ENCODE measurements around the gene CDCA3. TPM values are rescaled to one million over a fixed set of nuclear protein-coding genes. Genes with fewer than 3 reads are reported as not detected.

The CDCA3 gene
- total and polyA plus RNA-seq, 2 of the 13 experiments (the other 11 are each of a cell fraction or from before 2014, with no cell fraction given): 32.7 to 56.5 TPM

- Histone ChIP-seq H3K79me2 (ENCODE audit: insufficient read depth, low read length) (no peaks in the 10 kb centered on the region), H3K4me2 (ENCODE audit: low read depth, low read length) (no peak within 1 kb of the TSS), H3K27me3 (ENCODE audit: control insufficient read depth in 1 of 2, insufficient read depth in 2 of 2, low read length in 2 of 2) (no peaks in the 10 kb centered on the region), H3K36me3 (replicated peaks in 1 of 2; ENCODE audit: control insufficient read depth in 1 of 2, insufficient read depth in 2 of 2, low read length in 2 of 2) (peaks cover 13 to 27% of the 10 kb centered on the region in 2 experiments; a peak in 4 of 5 replicates), H2AFZ (ENCODE audit: low read length) (no peak within 1 kb of the TSS), H3K4me1 (ENCODE audit: insufficient read depth, low read length) (no peaks in the 10 kb centered on the region), H3K9me3 (ENCODE audit: low read length) (no peaks in the 10 kb centered on the region), H3K27ac (ENCODE audit: extremely low read length, insufficient read depth, low read length) (no peak within 1 kb of the TSS), H3K4me3 (replicated peaks in 1 of 3; ENCODE audit: insufficient read depth in 1 of 3, low read depth in 2 of 3, low read length in 3 of 3) (no peak within 1 kb of the TSS), H4K20me1 (ENCODE audit: insufficient read depth, low read length) (no peaks in the 10 kb centered on the region), H3K9ac (ENCODE audit: insufficient read depth, low read depth, low read length) (no peak within 1 kb of the TSS)
- 91% methylated on average over 21 of the region's 24 CpGs for WGBS (ENCODE audit: low lambda C conversion rate)
- ChIA-PET POLR2A (interaction anchor here (2.7 kb wide), 1 partner anchor 11 kb away, joined by 17 read pairs; the partner anchor contains the start of genes CDCA3 and USP5), CTCF (ENCODE audit: low intra/inter-chr PET ratio, low total read pairs) (no interaction called here)
- ATAC-seq (no peak), DNase-seq (ENCODE audit: low spot score) (no peak), FAIRE-seq (no peak)
- in situ Hi-C loops (cut with HindIII; ENCODE audit: extremely low pct_ligation_motif_present, low pct_unique_long_range_greater_than_20kb): no loop called here
- BruUV-seq (replicated peaks): no TSS peak
- TF ChIP-seq MYNN (CRISPR knock-in tag; IDR thresholded peaks at IDR 0.05; ENCODE audit: low read depth): no peak
- peak; percentile 60 for TF ChIP-seq AGO2 (optimal IDR thresholded peaks at IDR 0.05; ENCODE audit: low read depth, low read length)
- intact Hi-C loops (cut with micrococcal nuclease; ENCODE audit: unreplicated experiment): no loop called here
Observed at GRCh38 chr12:6840761-6841515, 10.1 kb downstream of the CDCA3 start, which contains the start of gene GNB3. TSS of gene GNB3 (plus strand) at chr12:6840925. CDS start at chr12:6841288, 363 bp downstream.

GRCh38 chr12:6840330-6840729, 10.8 kb downstream of the CDCA3 start:
- Histone ChIP-seq H3K36me3 (replicated peaks in 1 of 2; ENCODE audit: control insufficient read depth in 1 of 2, insufficient read depth in 2 of 2, low read length in 2 of 2) (peaks cover 11 to 25% of the 10 kb centered on the region in 2 experiments; a peak in 4 of 5 replicates), H4K20me1 (ENCODE audit: insufficient read depth, low read length) (no peaks in the 10 kb centered on the region), H3K9ac (ENCODE audit: insufficient read depth, low read depth, low read length) (no peak overlapping the region), H3K79me2 (ENCODE audit: insufficient read depth, low read length) (no peaks in the 10 kb centered on the region), H2AFZ (ENCODE audit: low read length) (no peak overlapping the region), H3K4me2 (ENCODE audit: low read depth, low read length) (no peak overlapping the region), H3K4me1 (ENCODE audit: insufficient read depth, low read length) (no peaks in the 10 kb centered on the region), H3K9me3 (ENCODE audit: low read length) (no peaks in the 10 kb centered on the region), H3K4me3 (replicated peaks in 1 of 3; ENCODE audit: insufficient read depth in 1 of 3, low read depth in 2 of 3, low read length in 3 of 3) (no peak overlapping the region), H3K27ac (ENCODE audit: extremely low read length, insufficient read depth, low read length) (no peak overlapping the region), H3K27me3 (ENCODE audit: control insufficient read depth in 1 of 2, insufficient read depth in 2 of 2, low read length in 2 of 2) (no peaks in the 10 kb centered on the region)
- intact Hi-C loops (cut with micrococcal nuclease; ENCODE audit: unreplicated experiment): no loop called here
- in situ Hi-C loops (cut with HindIII; ENCODE audit: extremely low pct_ligation_motif_present, low pct_unique_long_range_greater_than_20kb): no loop called here
- FAIRE-seq (no peak), ATAC-seq (no peak), DNase-seq (ENCODE audit: low spot score) (no peak)
- ChIA-PET CTCF (ENCODE audit: low intra/inter-chr PET ratio, low total read pairs) (no interaction called here), POLR2A (interaction anchor here (2.0 to 2.7 kb wide), 2 partner anchors 12 to 26 kb away, joined by 5 to 17 read pairs; partner anchors contain the start of genes CDCA3, TPI1 and USP5)
- TF ChIP-seq ZNF44 (CRISPR knock-in tag; IDR thresholded peaks at IDR 0.05) (no peak), TARDBP (CRISPR knock-in tag; IDR thresholded peaks at IDR 0.05) (no peak), HHEX (CRISPR knock-in tag; IDR thresholded peaks at IDR 0.05) (no peak), MAFF (IDR thresholded peaks at IDR 0.05; ENCODE audit: low read depth, low read length) (no peak)
- no TSS peak for BruUV-seq (replicated peaks)
- 100% methylated on average over 1 of the region's 1 CpG for whole genome bisulfite sequencing (ENCODE audit: low lambda C conversion rate)

Measured in HepG2 (cell line).